ENCODE measurements around the gene ABCA8. TPM values are rescaled to one million over a fixed set of nuclear protein-coding genes. Genes with fewer than 3 reads are reported as not detected.
A peak's percentile ranks its signal among the peaks of the same experiment; 100 is the strongest.

ABCA8 gene
- total RNA-seq, 1 donor from 2014 or later: under 0.01 TPM

DNA sequence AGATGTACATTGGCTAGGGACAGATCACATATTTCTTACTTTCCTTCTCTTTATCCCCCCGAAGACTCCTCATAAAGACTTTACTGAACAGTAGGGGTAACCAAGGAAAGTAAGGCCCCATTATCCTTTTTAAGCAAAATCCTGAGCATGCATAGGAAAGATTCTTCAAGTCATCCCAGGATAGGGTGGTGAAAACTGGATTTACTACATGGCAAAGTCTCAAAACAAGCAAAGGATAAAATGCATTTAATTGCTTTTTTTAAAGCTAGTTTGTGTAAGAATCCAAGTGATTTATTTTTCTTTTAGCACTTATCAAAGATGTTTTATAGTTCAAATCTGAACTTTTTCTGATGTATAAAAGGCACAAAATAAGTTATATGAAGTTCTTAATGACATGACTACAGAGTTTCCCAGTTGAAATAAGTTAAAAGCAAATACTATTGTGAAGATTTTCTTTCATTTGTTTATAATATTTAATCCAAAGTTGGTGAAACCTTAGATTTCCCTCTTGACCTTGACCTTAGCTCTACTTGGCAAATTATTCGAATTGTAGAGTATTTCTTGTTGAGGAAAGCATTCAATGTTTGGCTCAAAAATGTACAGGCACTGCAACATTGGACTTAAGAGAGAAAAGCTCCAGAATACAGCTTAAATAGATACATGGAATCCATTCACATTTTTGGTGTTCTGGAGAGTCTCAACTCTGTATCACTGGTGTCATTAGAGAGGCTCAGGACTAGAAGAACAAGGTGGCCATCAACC lies 104.3 kb downstream of the ABCA8 start:
- Histone ChIP-seq H3K27me3 (ENCODE audit: control insufficient read depth, insufficient read depth, low read length) (no peaks in the 10 kb centered on the region), H3K4me3 (ENCODE audit: low read depth, low read length) (no peak overlapping the region), H3K36me3 (ENCODE audit: control insufficient read depth, insufficient read depth, low read length) (no peaks in the 10 kb centered on the region)
- TF ChIP-seq, protein P1, sequence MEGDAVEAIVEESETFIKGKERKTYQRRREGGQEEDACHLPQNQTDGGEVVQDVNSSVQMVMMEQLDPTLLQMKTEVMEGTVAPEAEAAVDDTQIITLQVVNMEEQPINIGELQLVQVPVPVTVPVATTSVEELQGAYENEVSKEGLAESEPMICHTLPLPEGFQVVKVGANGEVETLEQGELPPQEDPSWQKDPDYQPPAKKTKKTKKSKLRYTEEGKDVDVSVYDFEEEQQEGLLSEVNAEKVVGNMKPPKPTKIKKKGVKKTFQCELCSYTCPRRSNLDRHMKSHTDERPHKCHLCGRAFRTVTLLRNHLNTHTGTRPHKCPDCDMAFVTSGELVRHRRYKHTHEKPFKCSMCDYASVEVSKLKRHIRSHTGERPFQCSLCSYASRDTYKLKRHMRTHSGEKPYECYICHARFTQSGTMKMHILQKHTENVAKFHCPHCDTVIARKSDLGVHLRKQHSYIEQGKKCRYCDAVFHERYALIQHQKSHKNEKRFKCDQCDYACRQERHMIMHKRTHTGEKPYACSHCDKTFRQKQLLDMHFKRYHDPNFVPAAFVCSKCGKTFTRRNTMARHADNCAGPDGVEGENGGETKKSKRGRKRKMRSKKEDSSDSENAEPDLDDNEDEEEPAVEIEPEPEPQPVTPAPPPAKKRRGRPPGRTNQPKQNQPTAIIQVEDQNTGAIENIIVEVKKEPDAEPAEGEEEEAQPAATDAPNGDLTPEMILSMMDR (IDR thresholded peaks at IDR 0.05; ENCODE audit: insufficient read depth, low read length, severe bottlenecking): no peak
- DNase-seq (ENCODE audit: low read depth) (no peak), FAIRE-seq (no peak)

DNA sequence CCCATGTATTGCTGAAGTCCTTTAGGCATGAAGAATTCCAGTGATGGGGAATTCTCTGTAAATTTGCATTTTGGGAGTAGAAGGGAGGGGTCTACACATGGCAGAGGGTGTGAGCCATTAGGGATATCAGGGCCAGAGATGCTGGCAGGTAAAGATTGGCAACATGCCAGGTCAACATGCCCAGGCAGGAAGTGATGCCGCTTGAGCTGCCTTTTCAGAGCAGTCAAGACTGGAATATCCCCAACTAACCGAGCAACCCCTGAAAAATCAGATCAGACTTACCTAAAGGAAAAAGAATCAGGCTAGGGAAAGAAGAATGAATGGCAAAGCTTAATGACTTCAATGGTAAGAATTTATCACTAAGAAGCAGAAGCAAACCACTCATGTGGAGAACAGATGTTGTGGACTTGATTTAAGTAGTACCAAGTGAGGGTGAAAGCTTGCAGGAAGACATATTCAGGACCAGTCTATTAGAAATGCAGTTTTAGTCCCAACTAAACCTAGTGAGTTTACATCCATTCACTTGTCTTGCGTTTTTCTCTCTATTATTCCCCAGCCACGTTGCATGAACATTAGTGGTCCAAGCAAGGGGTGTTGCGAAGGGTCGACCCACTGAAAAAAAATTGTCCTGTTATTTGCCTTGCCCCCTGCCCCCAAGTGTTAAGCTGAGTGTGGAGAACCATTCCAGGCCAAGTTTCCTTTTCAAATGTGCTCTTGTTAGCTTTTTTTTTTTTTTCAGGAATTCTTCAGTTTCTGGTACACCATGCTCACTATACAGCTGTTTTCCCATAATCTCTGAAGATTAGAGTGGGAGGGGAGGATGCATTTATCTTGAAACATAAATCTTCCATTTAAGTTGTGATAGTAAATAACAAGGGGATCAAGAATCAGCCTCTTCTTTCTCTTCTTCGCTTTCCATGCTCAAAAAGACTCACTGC lies 105.2 kb downstream of the ABCA8 start:
- DNase-seq (ENCODE audit: low read depth) (peak; percentile 69), FAIRE-seq (no peak)
- TF ChIP-seq, protein P1 (IDR thresholded peaks at IDR 0.05; ENCODE audit: insufficient read depth, low read length, severe bottlenecking): no peak
- Histone ChIP-seq H3K36me3 (ENCODE audit: control insufficient read depth, insufficient read depth, low read length) (no peaks in the 10 kb centered on the region), H3K27me3 (ENCODE audit: control insufficient read depth, insufficient read depth, low read length) (no peaks in the 10 kb centered on the region), H3K4me3 (ENCODE audit: low read depth, low read length) (no peak overlapping the region)

DNA sequence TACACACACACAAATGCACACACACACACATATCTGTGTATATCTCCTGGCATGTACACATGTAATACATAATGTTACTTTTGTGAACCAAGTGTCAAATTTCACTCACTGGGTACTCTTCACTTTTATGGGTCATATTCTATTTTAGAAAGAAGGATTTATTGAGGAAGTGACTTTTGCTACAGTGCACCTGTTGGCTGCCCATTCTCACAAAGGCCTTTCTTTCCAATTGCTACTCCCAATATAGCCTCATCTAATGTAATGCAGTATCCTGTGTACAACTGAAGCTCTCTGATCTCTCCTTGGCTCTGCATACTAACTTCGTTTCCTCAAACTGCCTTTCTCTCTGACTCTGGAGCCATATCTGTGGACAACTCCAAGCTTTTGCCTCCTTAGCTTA lies 107.5 kb downstream of the ABCA8 start:
- H3K36me3 ChIP-seq (ENCODE audit: control insufficient read depth, insufficient read depth, low read length): no peaks in the 10 kb centered on the region
- no peak for FAIRE-seq
- H3K27me3 ChIP-seq (ENCODE audit: control insufficient read depth, insufficient read depth, low read length): no peaks in the 10 kb centered on the region
- no peak overlapping the region for H3K4me3 ChIP-seq (ENCODE audit: low read depth, low read length)
- TF ChIP-seq, protein P1 (IDR thresholded peaks at IDR 0.05; ENCODE audit: insufficient read depth, low read length, severe bottlenecking): no peak
- no peak for DNase-seq (ENCODE audit: low read depth)

DNA sequence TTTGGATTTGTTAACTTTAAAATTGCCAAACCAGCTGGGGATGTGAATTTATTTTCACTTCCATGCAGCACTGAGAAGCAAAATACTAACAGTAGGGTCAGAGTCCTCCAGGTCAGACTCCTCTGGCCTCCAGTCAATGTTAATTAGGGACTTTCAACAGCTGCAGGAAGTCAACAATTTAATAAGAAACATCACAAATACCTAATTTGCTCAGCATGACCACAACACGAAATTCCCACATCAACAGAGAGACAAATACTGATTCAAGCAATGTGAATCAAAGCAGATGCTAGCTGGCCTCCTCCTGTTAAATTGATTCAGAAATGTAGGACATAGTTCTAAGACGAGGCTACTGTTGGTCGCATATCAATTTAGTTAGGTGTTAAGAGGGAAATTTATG lies 111.7 kb downstream of the ABCA8 start:
- DNase-seq (ENCODE audit: low read depth) (no peak), FAIRE-seq (no peak)
- TF ChIP-seq, protein P1 (IDR thresholded peaks at IDR 0.05; ENCODE audit: insufficient read depth, low read length, severe bottlenecking): no peak
- no peaks in the 10 kb centered on the region for H3K36me3 ChIP-seq (ENCODE audit: control insufficient read depth, insufficient read depth, low read length)
- no peak overlapping the region for H3K4me3 ChIP-seq (ENCODE audit: low read depth, low read length)
- H3K27me3 ChIP-seq (ENCODE audit: control insufficient read depth, insufficient read depth, low read length): no peaks in the 10 kb centered on the region

DNA sequence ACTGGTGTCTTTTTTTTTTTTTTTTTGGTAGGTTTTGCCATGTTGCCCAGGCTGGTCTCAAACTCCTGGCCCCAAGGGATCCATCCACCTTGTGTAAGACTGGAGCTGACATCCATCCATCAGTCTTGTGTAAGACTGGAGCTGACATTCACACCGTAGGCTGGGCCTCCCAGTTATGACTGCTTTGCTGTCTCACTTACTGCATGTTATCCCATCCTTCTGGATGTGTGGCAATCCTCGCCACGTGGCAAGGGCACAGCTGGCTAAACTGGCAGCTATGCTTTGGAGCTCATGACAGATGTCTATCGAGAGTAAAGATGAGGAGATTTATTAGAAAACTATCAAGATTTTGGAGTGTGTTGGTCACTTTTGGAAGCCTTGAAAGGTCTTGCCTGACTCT lies 115.1 kb downstream of the ABCA8 start:
- no peaks in the 10 kb centered on the region for H3K36me3 ChIP-seq (ENCODE audit: control insufficient read depth, insufficient read depth, low read length)
- H3K27me3 ChIP-seq (ENCODE audit: control insufficient read depth, insufficient read depth, low read length): no peaks in the 10 kb centered on the region
- FAIRE-seq (no peak), DNase-seq (ENCODE audit: low read depth) (no peak)
- TF ChIP-seq, protein P1 (IDR thresholded peaks at IDR 0.05; ENCODE audit: insufficient read depth, low read length, severe bottlenecking): no peak
- no peak overlapping the region for H3K4me3 ChIP-seq (ENCODE audit: low read depth, low read length)

Measured in bronchial epithelial cell (primary cell).